ES-I3 (cell line): ENCODE results near the gene COL28A1.
"Not testable (repeated sequence)": the region's sequence is repeated elsewhere in the genome, so short reads cannot be mapped to it uniquely, and the experiment has no call there.

Experiments
- H3K36me3 ChIP-seq: 2 replicates; pipeline ENCODE4 v1.6.1; 2013; ENCODE audit warnings: mild to moderate bottlenecking, low read length, control low read depth, moderate library complexity; ENCODE audit not compliant: insufficient read depth
- H3K4me1 ChIP-seq: 2 replicates; pipeline ENCODE4 v1.6.1; 2013; ENCODE audit warnings: mild to moderate bottlenecking, control low read depth, low read length; ENCODE audit not compliant: insufficient read depth
- H3K9ac ChIP-seq: 2 replicates; pipeline ENCODE4 v1.6.1; 2013; ENCODE audit warnings: low read depth, mild to moderate bottlenecking, low read length, moderate library complexity
- H3K9me3 ChIP-seq: 2 replicates; pipeline ENCODE4 v1.6.1; 2013; ENCODE audit warnings: mild to moderate bottlenecking, low read length, moderate library complexity; ENCODE audit not compliant: control insufficient read depth, insufficient read depth

COL28A1 gene

DNA sequence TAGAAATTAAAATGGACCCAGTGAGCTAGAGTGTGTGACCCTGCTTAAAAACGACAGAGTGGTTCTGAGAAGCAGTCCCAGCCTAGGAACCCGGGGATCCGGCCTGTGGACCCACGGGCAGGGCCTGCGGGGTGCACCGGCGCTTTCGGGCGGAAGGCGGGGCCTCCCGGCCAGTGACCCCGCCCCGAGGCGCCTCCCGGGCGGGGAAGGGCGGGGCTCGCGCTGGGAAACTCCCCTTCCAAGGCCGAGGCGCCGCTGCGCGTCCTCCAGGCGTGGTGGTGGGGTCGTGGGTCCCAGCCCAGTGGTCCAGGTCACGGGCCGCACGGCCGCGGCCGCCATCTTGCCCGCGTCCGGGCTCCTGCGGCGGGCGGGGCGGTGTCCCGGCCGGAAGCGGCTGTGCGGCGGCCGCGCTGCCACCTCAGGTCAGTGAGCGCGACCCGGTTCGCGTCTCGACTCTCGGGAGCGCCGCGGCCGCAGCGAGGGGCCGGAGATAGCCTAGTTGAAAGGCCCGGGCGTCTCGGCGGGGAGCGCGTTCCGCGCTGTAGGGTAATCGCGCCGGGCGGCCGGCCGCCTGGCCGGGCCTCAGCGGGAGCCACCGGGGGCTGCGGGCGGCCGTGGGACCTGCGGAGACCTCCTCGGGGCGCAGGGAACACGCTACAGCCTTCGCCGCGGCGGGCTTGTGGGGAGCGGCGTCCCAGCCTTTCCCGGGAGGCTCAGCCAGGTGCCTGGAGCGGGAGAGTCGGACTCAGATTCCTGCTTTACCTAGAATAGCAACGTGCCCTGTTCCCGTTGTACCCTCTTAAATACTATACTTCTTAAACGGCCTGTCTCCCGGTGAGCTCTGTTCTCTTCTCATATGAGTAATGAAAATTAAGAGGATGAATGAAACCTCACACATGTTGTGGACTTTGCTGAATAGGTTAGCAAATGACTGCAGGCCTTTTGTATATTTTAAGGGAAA is 31.3 kb upstream of the COL28A1 start, which contains the start of gene MIOS:
TSS of gene MIOS (plus strand) at position 234 of the 961 bp plus-strand sequence. CDS start 5,592 bp downstream, outside the sequence.
- H3K9me3 ChIP-seq: no peaks in the 10 kb centered on the region
- no peaks in the 10 kb centered on the region for H3K36me3 ChIP-seq
- peaks cover 17% of the 10 kb centered on the region; the same call in 1 of the 2 replicates for H3K4me1 ChIP-seq
- peak within 1 kb of the TSS; percentile 67 for H3K9ac ChIP-seq

DNA sequence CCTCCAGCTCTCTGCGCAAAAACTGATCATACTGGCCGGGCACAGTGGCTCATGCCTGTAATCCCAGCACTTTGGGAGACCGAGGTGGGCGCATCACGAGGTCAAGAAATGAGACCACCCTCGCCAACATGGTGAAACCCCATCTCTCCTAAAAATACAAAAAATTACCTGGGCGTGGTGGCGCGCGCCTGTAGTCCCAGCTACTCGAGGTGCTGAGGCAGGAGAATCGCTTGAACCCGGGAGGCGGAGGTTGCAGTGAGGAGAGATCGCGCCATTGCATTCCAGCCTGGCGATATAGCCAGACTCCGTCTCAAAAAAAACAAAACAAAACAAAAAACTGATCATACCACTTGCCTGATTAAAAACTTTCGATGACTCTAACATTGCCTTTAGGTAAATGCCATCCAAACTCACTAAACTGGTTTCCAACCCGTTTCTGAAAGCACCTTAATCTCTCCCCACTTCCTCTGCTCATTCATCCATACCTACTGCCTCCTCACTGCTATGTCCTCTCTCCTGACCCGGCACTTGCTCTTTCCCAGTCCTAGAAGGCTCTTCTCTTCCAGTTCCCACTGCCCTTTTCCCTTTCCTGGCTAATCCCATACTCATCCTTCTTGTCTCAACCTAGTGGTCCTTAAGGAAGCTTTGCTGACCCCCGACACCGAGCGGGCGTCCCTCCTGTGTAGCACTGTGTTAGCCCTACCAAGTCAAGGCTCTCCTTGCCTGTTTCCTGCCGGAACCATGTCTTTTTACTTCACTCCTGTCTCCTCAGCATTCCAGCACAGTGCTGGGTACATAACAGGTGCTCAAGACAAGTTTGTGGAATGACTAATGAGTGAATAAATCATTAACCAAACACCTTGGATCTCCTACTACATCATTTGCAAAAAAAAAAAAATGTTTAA is 30.3 kb upstream of the COL28A1 start:
- H3K36me3 ChIP-seq: no peaks in the 10 kb centered on the region
- H3K4me1 ChIP-seq: peaks cover 17% of the 10 kb centered on the region; the same call in 1 of the 2 replicates
- H3K9me3 ChIP-seq: no peaks in the 10 kb centered on the region
- H3K9ac ChIP-seq: peak overlapping the region; percentile 67

DNA sequence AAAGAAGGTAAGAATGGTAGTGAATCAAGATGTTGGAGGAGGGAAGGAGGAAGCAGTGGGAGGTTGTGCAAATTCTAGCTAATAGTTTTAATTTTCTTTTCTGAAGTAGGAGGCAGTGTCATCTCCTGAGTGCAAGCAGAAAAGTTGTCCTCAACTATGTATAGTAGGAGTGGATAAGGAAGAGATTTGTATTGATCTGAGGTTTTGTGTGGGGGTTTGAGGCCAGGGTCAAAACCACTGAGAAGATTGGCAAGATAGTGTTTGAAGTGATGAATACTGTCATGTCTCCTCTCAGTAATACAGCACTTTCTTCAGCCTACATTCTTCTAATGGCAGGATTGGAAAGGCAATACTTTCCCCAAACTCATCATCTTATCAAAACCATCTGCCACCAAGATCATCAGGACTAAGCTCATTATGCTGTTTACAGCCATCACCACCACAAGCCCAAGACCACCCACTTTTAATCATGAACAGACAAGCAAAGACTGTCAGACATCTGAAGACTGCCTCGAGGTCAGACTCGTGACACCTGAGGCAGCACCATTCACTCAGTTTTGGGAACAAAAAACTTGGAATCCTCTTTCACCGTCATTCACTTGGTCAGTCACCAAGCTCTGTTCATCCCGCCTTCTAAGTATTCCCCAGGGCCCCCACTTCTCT is 29.5 kb upstream of the COL28A1 start:
- H3K4me1 ChIP-seq: peaks cover 17% of the 10 kb centered on the region; the same call in 1 of the 2 replicates
- no peaks in the 10 kb centered on the region for H3K36me3 ChIP-seq
- no peaks in the 10 kb centered on the region for H3K9me3 ChIP-seq
- no peak overlapping the region for H3K9ac ChIP-seq

DNA sequence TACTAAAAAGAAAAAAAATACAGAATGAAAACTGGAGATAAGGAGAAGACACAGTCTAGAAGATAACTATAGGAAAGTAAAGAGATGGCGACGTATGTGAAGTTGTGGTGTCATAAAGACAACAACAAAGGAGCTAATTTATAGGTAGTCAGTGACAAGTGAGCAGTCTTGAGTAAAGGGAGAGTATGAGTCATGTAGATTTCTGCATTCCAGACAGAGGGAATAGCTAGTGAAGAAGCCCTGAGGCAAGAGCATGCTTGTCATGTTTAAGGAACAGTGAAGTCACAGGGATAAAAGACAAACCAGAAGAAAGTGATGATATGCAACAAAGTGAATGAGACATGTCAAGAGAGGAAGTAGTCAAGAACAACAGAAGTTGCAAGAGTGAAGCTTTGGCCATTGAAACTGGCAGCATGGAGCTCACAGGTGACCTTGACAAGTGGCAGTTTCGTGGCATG is 28.7 kb upstream of the COL28A1 start:
- Histone ChIP-seq H3K4me1 (peaks cover 17% of the 10 kb centered on the region; the same call in 1 of the 2 replicates), H3K9me3 (0 out of 2 replicates have a peak, but pooled peaks cover 3% of the 10 kb centered on the region), H3K36me3 (no peaks in the 10 kb centered on the region), H3K9ac (no peak overlapping the region)

DNA sequence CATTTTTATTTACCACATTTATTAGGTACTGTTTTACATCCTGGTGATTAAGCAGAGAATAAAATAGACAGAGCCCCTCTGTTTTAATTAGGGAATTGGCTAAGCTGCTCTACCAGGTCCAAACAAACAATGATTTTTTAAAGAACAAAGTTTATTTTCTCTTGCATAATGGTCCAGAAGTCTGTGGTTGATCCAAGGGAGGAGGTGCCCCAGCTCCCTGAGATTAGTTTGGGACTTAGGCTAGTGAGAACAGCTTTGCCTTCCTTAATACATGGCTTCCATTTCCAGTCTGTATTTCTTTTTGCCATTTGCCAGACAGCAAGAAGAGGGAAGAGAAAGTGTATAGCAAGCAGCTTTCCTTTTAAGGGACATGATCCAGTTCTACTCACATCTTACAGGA is 28.1 kb upstream of the COL28A1 start:
- Histone ChIP-seq H3K4me1 (peaks cover 17% of the 10 kb centered on the region; the same call in 1 of the 2 replicates), H3K36me3 (no peaks in the 10 kb centered on the region), H3K9ac (no peak overlapping the region), H3K9me3 (0 out of 2 replicates have a peak, but pooled peaks cover 3% of the 10 kb centered on the region)

DNA sequence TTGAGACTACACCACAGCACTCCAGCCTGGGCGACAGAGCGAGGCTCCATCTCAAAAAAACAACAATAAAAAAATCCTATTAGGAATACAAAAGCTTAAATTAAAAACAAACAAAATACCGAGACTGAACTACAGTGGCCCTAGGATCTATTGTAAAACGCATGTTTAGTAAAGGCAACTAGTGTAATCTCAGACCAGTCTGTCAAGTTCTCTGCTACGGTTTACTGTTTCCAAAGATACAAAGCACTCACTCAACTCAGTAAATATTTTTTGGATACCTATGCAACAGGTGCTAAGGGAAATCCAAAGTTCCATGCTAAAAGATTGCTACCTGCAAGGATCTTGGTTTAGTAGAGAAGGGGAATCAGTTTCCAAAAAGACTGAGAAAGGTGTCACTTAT is 27.6 kb upstream of the COL28A1 start:
- Histone ChIP-seq H3K36me3 (no peaks in the 10 kb centered on the region), H3K9me3 (0 out of 2 replicates have a peak, but pooled peaks cover 3% of the 10 kb centered on the region), H3K4me1 (peaks cover 13% of the 10 kb centered on the region; the same call in 1 of the 2 replicates), H3K9ac (no peak overlapping the region)

DNA sequence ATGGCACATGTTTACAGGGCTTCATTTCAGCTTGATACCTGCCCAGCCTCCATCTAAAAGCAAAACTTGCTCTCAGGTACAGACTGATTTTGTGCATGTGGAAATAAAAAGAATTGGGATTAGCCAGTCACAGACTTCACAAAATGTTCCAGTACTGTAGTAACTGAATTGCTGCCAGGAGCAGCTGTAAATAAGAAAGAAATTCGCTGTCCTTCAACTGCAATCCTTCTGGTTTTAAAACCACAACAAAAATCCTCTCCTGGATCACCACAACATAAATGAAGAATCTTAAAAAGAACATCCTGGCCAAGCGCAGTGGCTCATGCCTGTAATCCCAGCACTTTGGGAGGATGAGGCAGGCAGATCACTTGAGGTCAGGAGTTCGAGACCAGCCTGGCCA is 27.1 kb upstream of the COL28A1 start:
- Histone ChIP-seq H3K36me3 (no peaks in the 10 kb centered on the region), H3K9ac (no peak overlapping the region), H3K9me3 (0 out of 2 replicates have a peak, but pooled peaks cover 3% of the 10 kb centered on the region), H3K4me1 (0 out of 2 replicates have a peak, but pooled peaks cover 9% of the 10 kb centered on the region)

DNA sequence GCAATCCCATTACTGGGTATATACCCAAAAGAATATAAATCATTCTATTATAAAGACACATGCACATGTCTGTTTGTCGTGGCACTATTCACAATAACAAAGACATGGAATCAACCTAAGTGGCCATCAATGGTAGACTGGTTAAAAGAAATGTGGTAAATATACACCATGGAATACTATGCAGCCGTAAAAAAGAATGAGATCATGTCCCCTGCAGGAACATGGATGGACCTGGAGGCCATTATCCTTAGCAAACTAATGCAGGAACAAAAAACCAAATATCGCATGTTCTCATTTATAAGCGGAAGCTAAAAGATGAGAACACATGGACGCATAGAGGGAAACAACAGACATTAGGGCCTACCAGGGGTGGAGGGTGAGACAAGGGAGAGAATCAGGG is 25.9 kb upstream of the COL28A1 start:
- not testable (repeated sequence) for H3K9me3 ChIP-seq, H3K36me3 ChIP-seq, H3K9ac ChIP-seq, H3K4me1 ChIP-seq

DNA sequence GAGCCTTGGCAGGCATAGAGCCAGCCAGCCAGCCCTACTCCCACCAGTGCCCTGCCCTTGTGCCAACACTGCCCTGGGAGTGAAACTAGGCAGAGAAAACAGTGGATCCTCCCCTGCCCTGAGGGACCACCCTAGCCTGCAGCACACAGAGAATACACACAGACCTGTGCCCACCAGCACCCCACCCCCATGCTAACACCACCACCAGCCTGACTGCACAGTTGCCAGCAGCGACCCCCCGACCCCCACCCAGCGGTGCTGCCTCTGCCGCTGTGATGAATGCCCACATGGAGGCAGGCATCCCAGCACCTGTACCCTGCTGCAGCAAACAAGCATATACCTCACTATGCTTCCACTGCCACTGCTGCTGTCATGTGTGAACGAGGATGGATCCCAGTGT is 21.6 kb upstream of the COL28A1 start:
- Histone ChIP-seq H3K36me3 (no peaks in the 10 kb centered on the region), H3K9ac (no peak overlapping the region), H3K9me3 (0 out of 2 replicates have a peak, but pooled peaks cover 3% of the 10 kb centered on the region), H3K4me1 (no peaks in the 10 kb centered on the region)

DNA sequence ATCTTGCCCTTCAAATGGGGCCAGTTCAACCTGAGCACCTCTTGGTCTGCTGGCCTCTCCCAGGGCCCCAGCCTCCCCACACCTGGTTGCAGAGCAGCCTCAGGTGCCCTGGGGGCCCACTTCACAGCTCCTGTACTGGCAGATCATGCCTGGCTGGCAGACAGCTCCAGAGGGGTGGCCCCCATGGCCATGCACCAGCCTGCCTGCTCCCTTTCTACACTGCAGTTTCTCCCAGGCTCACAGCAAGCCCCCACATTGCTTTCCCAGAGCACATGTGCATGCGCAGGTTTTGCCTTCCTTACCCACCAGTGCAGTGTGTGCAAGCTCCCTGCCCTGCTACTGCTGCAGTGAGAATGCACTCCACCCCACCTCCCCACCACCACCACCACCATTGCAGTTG is 21.2 kb upstream of the COL28A1 start:
- Histone ChIP-seq H3K36me3 (no peaks in the 10 kb centered on the region), H3K4me1 (no peaks in the 10 kb centered on the region), H3K9ac (no peak overlapping the region)

DNA sequence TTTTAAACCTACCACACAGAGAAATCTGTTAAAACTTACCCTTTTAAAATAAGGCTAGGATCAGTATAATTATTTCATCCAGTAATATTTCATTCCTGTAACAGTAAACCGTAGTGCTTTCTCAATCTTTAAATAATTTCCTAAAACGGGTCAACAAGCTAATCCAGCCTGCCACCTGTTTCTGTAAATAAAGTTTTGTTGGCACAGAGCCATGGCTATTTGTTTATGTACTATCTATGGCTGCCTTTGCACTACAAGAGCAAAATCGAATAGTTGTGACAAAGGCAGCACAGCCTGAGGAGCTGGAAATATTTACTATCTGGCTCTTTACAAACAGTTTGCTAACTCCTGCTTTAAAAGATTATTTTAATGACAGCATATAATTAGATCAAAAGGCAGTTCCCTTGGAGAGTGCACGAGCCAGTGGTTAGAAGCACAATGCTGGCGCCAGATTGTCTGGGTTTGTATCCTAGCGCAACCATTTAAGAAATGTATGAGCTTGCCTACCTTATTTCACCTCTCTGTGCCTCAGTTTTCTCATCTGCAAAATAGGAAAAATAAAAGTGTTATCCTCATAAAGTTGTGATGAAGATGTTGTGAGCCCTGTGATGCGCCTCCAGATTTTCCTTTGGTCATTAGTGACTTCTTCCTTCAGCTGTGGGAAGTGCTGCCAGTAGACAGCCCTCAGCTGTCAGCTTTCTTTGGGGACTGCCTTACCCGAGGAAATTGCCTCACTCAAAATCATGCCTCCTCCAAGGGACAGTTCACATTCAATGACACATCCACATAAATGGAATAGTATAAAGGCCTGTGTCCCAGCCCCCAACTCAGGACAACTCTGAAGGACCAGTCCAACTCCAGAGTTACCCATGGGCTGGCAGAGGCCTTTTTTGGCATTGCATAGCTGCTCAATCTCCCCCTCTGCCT is 19.2 kb upstream of the COL28A1 start:
- 0 out of 2 replicates have a peak, but pooled peaks cover 3% of the 10 kb centered on the region for H3K9me3 ChIP-seq
- no peaks in the 10 kb centered on the region for H3K4me1 ChIP-seq
- no peak overlapping the region for H3K9ac ChIP-seq
- no peaks in the 10 kb centered on the region for H3K36me3 ChIP-seq

More for the DNA sequence above, 21.2 kb upstream of the COL28A1 start:
- 0 out of 2 replicates have a peak, but pooled peaks cover 3% of the 10 kb centered on the region for H3K9me3 ChIP-seq

DNA sequence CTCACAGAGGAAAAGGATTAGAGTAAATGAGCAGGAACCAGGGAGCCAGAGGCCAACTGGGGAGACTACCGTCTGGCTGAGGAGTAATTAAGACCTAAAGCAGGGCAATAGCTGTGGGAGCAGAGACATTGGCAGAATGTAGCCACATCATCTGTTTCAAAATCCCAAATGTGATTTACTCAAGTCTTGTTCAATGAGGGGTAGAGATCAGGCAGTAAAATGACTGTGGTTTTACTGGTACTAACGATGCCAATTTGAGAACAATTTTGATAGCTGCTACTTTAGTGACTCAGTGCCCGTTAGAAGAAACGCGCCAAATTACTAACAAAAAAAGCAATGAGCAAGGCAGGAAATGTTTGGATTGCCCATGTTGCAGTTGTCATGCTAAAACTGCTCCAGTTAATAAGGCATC is 18.4 kb upstream of the COL28A1 start:
- Histone ChIP-seq H3K4me1 (no peaks in the 10 kb centered on the region), H3K9me3 (no peaks in the 10 kb centered on the region), H3K36me3 (no peaks in the 10 kb centered on the region), H3K9ac (no peak overlapping the region)

DNA sequence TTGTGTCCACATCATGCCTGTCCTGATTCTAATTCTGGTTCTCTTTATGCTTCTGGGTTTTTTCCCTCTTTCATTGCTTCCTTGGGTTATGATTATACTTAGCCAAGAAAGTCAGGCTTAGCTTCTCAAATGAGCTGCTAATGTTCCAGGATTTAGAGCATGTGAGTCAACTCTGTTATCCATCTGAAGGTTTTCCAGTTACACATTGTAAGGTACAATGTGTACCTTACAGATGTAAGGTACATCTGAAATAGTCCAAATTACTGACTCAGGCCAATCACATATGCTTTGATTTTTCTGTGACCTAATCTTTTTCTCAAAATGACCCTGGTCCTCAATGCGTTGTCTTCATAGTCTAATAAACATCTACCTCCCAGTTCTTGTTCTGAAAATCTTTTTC is 17.7 kb upstream of the COL28A1 start:
- no peaks in the 10 kb centered on the region for H3K9me3 ChIP-seq
- no peak overlapping the region for H3K9ac ChIP-seq
- H3K4me1 ChIP-seq: no peaks in the 10 kb centered on the region
- no peaks in the 10 kb centered on the region for H3K36me3 ChIP-seq
